Measurements from ENCODE around the gene CACNA1C. TPM values are rescaled to one million over a fixed set of nuclear protein-coding genes. Genes with fewer than 3 reads are reported as not detected.

CACNA1C gene
- total RNA-seq, 1 experiment from 2014 or later = 1.1 TPM

DNA sequence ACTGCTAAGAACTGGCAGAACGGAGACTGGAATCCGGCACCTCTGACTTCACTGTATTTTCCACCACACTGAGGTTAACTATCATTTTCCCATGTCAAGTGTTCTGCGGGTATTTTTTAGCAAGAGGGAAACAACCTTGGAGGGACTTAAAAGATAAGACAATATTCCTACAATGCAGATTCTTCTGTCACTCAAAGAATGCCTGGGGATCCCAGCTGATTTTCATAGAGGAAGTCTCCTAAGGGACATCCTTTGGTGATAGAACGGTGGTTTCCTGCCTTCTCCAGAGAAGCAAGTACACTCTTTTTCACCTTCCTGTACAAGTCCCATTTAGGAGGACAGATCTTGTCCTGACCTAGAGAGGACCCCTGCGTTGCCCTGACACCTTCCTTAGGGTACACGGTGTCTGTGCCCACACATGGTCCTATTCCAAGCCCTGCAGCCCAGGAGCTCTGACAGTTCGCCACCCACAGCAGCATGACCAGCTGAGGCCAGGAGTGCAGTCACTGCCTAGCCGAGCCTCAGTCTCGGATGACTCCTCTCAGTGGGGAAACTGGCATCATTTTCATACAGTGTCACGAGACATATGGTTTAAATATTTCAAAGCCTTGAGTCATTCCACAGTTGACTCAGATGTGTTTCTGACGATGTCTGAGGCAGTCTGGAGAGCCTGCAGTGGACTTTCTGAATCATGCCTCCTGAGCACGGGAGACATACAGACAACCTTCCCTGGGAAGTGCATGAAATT is 560.7 kb downstream of the CACNA1C start:
- H4K8ac ChIP-seq (replicated peaks; ENCODE audit: insufficient read length, low read depth, low read length) = no peak overlapping the region
- Mint-ChIP-seq H3K36me3 (ENCODE audit: insufficient read depth in 1 of 3, low read depth in 3 of 3) (peaks cover 0 to 2% (median 0%) of the 10 kb centered on the region in 3 experiments; a peak in 1 of 7 replicates), H3K9me3 (no peaks in the 10 kb centered on the region; a peak in 1 of 5 replicates), H3K4me1 (peaks cover 13 to 16% of the 10 kb centered on the region in 2 experiments; a peak in 3 of 4 replicates), H3K27me3 (ENCODE audit: low read depth) (peaks cover 24% of the 10 kb centered on the region), H3K27ac (no peak overlapping the region), H3K4me3 (no peak overlapping the region)
- H3K14ac ChIP-seq (ENCODE audit: insufficient read depth, low read length) = no peak overlapping the region; the same call in 1 of the 2 replicates
- H3K9me3 ChIP-seq (ENCODE audit: control insufficient read depth, low read depth, low read length) = no peaks in the 10 kb centered on the region
- no peak overlapping the region for H3K4me2 ChIP-seq (ENCODE audit: insufficient read depth, insufficient read length, low read length)
- H2BK120ac ChIP-seq (ENCODE audit: low read depth, low read length, poor library complexity, severe bottlenecking) = no peak overlapping the region
- H3K79me2 ChIP-seq (ENCODE audit: insufficient read depth, low read length) = no peaks in the 10 kb centered on the region
- H2BK20ac ChIP-seq (ENCODE audit: low read depth, low read length, poor library complexity, severe bottlenecking) = no peak overlapping the region
- no peak overlapping the region for H3K56ac ChIP-seq (ENCODE audit: insufficient read length, low read depth, low read length)
- no peak overlapping the region for H2AK5ac ChIP-seq (ENCODE audit: insufficient read length, low read length)
- H3T11ph ChIP-seq (ENCODE audit: low read length) = no peak overlapping the region
- DNase-seq = no peak
- no peak overlapping the region for H4K5ac ChIP-seq (ENCODE audit: insufficient read length, low read depth, low read length)
- no peak overlapping the region for H3K27ac ChIP-seq (ENCODE audit: insufficient read length, low read depth, low read length)
- H3K4me1 ChIP-seq (ENCODE audit: insufficient read depth, low read length) = no peaks in the 10 kb centered on the region
- H2BK12ac ChIP-seq (ENCODE audit: insufficient read length, low read depth, low read length) = no peak overlapping the region
- no peak overlapping the region for H3K4ac ChIP-seq (ENCODE audit: low read depth, low read length)
- no peak overlapping the region for H2BK15ac ChIP-seq (ENCODE audit: low read depth, low read length)
- H3K27me3 ChIP-seq (ENCODE audit: insufficient read depth, low read length) = no peaks in the 10 kb centered on the region
- H3K23me2 ChIP-seq (ENCODE audit: insufficient read length, low read depth, low read length, poor library complexity, severe bottlenecking) = no peaks in the 10 kb centered on the region
- H3K9ac ChIP-seq (ENCODE audit: extremely low read depth, insufficient read length, low read length) = no peak overlapping the region
- no peaks in the 10 kb centered on the region for H4K20me1 ChIP-seq (ENCODE audit: control insufficient read depth, insufficient read depth, insufficient read length)
- no peak overlapping the region for H3K23ac ChIP-seq (ENCODE audit: insufficient read length, low read depth, low read length)
- no peak overlapping the region for H3K18ac ChIP-seq (ENCODE audit: insufficient read length, low read depth, low read length)
- TF ChIP-seq, protein P1, sequence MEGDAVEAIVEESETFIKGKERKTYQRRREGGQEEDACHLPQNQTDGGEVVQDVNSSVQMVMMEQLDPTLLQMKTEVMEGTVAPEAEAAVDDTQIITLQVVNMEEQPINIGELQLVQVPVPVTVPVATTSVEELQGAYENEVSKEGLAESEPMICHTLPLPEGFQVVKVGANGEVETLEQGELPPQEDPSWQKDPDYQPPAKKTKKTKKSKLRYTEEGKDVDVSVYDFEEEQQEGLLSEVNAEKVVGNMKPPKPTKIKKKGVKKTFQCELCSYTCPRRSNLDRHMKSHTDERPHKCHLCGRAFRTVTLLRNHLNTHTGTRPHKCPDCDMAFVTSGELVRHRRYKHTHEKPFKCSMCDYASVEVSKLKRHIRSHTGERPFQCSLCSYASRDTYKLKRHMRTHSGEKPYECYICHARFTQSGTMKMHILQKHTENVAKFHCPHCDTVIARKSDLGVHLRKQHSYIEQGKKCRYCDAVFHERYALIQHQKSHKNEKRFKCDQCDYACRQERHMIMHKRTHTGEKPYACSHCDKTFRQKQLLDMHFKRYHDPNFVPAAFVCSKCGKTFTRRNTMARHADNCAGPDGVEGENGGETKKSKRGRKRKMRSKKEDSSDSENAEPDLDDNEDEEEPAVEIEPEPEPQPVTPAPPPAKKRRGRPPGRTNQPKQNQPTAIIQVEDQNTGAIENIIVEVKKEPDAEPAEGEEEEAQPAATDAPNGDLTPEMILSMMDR (conservative IDR thresholded peaks at IDR 0.05) = no peak
- H2AFZ ChIP-seq (ENCODE audit: low read length) = no peak overlapping the region
- H4K91ac ChIP-seq (ENCODE audit: insufficient read length, low read depth, low read length) = no peak overlapping the region
- no peaks in the 10 kb centered on the region for H3K79me1 ChIP-seq (ENCODE audit: insufficient read depth, low read depth, low read length, poor library complexity, severe bottlenecking)
- no peak overlapping the region for H2BK5ac ChIP-seq (ENCODE audit: insufficient read length, low read length)
- no CpG with 5 or more reads among the region's 12 CpGs for WGBS (ENCODE audit: extremely low coverage, insufficient read length, low lambda C conversion rate)

All from H9 (cell line).